ENCODE data around the gene CHCHD3.

The CHCHD3 gene

DNA sequence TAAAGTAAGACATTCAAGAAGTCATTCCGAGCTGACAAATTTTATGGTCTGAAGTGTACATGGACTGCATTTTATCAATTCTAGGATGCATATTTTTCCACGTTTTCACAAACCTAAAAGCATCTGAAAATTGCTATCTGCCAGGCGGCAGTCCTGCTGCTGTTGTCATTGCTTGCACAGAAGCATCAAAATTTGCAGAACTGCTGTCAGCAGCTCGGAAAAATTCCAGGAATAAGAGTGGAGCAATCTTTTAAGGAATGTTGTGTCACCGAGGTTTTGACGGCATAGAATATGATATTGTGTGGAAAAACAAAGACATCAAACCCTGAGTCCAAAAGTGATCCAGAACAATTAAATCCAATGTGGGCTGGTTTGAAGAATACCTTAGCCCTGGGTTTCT, 61.4 kb downstream of the CHCHD3 start:
- no peak overlapping the region for H3K4me3 ChIP-seq (ENCODE audit: low read depth, low read length)
- TF ChIP-seq, protein P1, sequence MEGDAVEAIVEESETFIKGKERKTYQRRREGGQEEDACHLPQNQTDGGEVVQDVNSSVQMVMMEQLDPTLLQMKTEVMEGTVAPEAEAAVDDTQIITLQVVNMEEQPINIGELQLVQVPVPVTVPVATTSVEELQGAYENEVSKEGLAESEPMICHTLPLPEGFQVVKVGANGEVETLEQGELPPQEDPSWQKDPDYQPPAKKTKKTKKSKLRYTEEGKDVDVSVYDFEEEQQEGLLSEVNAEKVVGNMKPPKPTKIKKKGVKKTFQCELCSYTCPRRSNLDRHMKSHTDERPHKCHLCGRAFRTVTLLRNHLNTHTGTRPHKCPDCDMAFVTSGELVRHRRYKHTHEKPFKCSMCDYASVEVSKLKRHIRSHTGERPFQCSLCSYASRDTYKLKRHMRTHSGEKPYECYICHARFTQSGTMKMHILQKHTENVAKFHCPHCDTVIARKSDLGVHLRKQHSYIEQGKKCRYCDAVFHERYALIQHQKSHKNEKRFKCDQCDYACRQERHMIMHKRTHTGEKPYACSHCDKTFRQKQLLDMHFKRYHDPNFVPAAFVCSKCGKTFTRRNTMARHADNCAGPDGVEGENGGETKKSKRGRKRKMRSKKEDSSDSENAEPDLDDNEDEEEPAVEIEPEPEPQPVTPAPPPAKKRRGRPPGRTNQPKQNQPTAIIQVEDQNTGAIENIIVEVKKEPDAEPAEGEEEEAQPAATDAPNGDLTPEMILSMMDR (IDR thresholded peaks at IDR 0.05; ENCODE audit: insufficient read depth, low read depth, low read length, missing control alignments) = no peak

DNA sequence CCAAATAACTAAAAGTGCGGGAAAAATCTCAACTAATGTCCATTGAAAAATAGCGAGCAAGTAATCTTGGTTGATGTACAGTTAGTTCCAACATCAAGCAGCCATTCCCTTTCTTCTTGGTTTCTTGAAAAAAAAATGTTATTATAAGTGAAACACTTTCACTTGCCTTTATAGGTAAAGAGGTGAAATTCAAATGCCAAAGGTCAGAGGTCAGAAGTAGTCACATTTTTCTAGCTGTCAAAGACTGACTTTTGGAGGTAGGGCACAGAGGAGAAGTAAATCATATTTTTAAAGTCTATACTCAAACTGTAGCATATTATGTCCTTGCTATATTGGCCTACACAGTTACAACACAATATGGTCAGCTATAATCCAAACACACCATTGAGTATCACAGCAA, 62.3 kb downstream of the CHCHD3 start:
- H3K4me3 ChIP-seq (ENCODE audit: low read depth, low read length) = no peak overlapping the region
- DNase-seq (ENCODE audit: low read depth) = no peak
- TF ChIP-seq, protein P1 (IDR thresholded peaks at IDR 0.05; ENCODE audit: insufficient read depth, low read depth, low read length, missing control alignments) = no peak

More for the DNA sequence above, 61.4 kb downstream of the CHCHD3 start:
- DNase-seq (ENCODE audit: low read depth) = no peak

DNA sequence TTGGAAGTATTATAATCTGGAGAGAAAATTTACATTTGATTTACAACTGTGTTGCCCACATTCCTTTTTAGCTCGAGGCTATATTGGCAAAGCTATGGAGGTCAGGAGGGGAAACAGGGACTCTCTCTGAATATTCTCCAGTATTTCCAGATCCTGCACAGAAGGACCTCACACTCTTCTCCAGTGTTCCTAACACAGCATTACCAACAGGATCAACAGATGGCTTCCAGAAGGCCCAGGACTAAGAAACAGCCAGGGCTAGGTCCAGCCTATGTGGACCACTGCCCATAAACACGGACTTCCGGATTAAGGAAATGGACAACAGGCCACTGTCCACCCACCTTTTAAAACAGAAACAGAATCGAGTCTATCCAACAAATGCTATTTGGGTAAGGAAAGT, 65.3 kb downstream of the CHCHD3 start:
- DNase-seq (ENCODE audit: low read depth) = no peak

DNA sequence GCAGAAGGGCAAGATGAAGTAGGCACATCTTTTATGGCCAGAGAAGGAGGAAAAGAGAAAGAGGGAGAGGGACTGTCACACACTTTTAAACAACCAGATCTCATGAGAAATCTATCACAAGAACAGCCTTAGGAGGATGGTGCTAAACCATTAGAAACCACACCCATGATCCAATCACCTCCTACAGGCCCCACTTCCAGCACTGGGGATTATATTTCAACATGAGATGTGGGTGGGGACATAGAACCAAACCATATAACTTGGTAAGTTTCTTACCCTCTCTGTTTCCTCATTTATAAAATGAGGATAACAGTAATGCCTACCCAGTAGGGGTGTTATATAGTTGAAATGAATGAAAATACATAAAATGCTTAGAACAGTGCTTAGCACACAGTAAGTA, 66.0 kb downstream of the CHCHD3 start:
- DNase-seq (ENCODE audit: low read depth) = no peak
- TF ChIP-seq, protein P1 (IDR thresholded peaks at IDR 0.05; ENCODE audit: insufficient read depth, low read depth, low read length, missing control alignments) = no peak

More for the DNA sequence above, 65.3 kb downstream of the CHCHD3 start:
- TF ChIP-seq, protein P1 (IDR thresholded peaks at IDR 0.05; ENCODE audit: insufficient read depth, low read depth, low read length, missing control alignments) = no peak
- H3K4me3 ChIP-seq (ENCODE audit: low read depth, low read length) = no peak overlapping the region

DNA sequence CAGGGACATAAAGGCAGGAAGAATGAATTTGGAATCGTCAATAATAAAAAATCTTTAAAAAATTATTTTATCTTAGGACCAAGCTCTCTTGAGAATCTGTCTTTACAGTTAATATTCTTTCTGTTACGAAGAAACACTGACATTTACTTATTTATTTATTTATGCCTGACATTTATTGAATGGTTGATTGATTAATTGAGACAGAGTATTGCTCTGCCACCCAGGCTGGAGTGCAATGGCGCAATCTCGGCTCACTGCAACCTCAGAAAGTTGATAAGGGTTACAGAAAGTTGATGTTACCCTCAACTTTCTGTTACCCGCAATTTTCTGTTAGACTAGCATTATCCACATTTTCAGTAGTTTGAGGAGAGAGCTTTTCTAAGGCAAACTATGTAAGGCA, 70.1 kb downstream of the CHCHD3 start:
- DNase-seq (ENCODE audit: low read depth) = no peak
- H3K4me3 ChIP-seq (ENCODE audit: low read depth, low read length) = no peak overlapping the region
- TF ChIP-seq, protein P1 (IDR thresholded peaks at IDR 0.05; ENCODE audit: insufficient read depth, low read depth, low read length, missing control alignments) = no peak

More for the DNA sequence above, 66.0 kb downstream of the CHCHD3 start:
- H3K4me3 ChIP-seq (ENCODE audit: low read depth, low read length) = no peak overlapping the region

DNA sequence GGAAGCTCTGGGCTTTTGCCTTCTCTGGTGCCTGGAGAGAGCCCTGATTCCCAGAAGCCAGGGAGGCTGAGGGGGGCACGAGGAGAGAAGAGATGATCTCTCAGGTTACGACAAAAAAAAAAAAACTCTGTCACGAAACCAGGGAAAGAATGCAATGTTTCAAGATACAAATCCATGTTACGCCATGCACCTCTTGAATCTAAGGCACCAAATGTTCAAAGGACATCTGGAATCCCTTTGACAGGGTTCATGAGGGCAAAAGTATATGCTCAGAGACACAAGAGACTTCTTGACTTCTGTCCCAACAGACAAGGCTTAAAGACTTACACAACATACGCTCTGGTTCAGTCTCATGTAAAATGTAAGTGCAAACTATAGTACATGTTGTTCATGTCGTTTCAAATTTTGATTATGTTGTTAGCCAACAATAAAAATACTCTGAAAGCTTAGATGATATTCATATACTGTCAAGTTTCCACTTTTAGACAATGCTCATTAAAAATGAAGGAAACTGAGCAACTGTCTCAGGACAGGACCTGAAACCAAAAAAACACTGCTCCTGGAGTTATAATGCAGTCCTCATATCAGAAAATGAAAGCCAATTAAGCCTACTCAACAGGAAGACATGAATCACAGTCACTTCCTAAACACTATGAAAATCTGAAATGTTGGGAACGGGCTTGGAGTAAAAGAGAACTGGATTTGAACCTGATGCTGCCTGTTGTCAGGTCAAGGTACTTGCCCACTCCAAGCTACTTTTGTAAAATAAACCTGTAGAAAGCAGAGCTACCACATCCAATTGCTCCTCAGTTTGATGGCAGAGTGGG, 72.3 kb downstream of the CHCHD3 start:
- TF ChIP-seq, protein P1 (IDR thresholded peaks at IDR 0.05; ENCODE audit: insufficient read depth, low read depth, low read length, missing control alignments) = no peak
- no peak overlapping the region for H3K4me3 ChIP-seq (ENCODE audit: low read depth, low read length)
- DNase-seq (ENCODE audit: low read depth) = no peak

DNA sequence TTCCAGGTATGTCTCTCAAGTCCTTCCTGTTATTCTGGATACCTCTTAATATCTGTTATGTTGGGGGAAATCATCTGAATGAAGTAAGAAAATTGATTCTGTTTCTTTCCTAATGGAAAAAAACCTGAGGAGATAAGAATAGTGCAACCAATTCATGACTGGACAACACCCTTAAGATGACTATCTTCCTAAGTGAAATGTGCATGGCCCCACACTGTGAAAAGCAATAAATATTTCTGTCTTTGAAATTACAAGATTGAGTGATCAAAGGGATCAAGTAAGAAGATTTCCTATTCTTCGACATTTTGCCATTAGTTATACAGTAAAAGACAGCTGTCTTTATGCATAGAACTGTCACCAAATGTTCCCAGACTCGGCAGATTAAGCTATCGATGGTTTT, 73.9 kb downstream of the CHCHD3 start:
- no peak overlapping the region for H3K4me3 ChIP-seq (ENCODE audit: low read depth, low read length)
- TF ChIP-seq, protein P1 (IDR thresholded peaks at IDR 0.05; ENCODE audit: insufficient read depth, low read depth, low read length, missing control alignments) = no peak
- no peak for DNase-seq (ENCODE audit: low read depth)
